Activated T-helper 1 cell treated with anti-CD3 and anti-CD28 coated beads, Interleukin-12 subunit alpha, Interleukin-12 subunit beta, Interleukin-2, Interleukin-4 antibody, amounts not matched to agents 30 ng/mL and 10 ng/mL and 1 ng/mL, durations not matched to agents 14 hours and 24 hours and 36 hours (primary cell): ENCODE data around the gene LRRN4CL. TPM values are rescaled to one million over a fixed set of nuclear protein-coding genes. Genes with fewer than 3 reads are reported as not detected.

Source experiments
- DNase-seq: peaks from one replicate; pipeline ENCODE4 v3.0.0; 2021; ENCODE audit warnings: low spot score
- H3K27ac Mint-ChIP-seq: one replicate; pipeline ENCODE4 v1.8.0; 2021; ENCODE audit warnings: mild to moderate bottlenecking, mixed read lengths
- H3K27me3 Mint-ChIP-seq: one replicate; pipeline ENCODE4 v1.8.0; 2022; ENCODE audit warnings: mild to moderate bottlenecking, moderate library complexity, mixed read lengths; ENCODE audit not compliant: insufficient read depth
- H3K36me3 Mint-ChIP-seq: one replicate; pipeline ENCODE4 v1.8.0; 2021; ENCODE audit warnings: low read depth, mixed read lengths
- H3K4me1 Mint-ChIP-seq: one replicate; pipeline ENCODE4 v1.8.0; 2021; ENCODE audit warnings: low read depth, mixed read lengths
- H3K4me3 Mint-ChIP-seq: one replicate; pipeline ENCODE4 v1.8.0; 2021; ENCODE audit warnings: mild to moderate bottlenecking, moderate library complexity, mixed read lengths
- H3K9me3 Mint-ChIP-seq: one replicate; pipeline ENCODE4 v1.8.0; 2021; ENCODE audit warnings: mixed read lengths
- intact Hi-C: fragments of 100-400 bp; cut with micrococcal nuclease; formaldehyde crosslinking; loops from one replicate; pipeline ENCODE4 v1.15.1; 2024
- total RNA-seq: library from RNA; stranded (reverse); gene quantifications from 2 replicates; pipeline ENCODE4 v1.2.3, GENCODE V29; 2022

The LRRN4CL gene
- total RNA-seq, 1 donor from 2014 or later: 0.26 TPM

DNA sequence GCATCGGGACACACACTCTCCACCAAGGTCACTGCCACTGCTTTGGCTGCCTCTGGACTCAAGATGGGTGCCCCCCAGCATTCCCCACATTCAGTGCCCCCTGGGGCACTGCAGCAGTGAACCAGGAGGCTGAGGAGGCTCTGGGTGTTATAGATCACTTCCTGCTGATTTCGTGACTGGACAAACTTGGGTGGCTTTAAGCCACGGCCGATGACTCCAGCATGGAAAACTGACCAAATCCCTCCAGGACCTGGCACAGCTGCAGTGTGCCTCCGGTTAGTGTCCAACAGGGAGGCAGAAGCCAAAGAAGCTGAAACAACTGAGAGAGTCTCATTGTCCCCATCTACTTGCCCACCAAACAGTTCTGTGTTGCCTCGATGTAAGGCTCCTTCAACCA is 41.7 kb downstream of the LRRN4CL start:
- intact Hi-C loops: no loop called here
- Mint-ChIP-seq H3K27ac (no peak overlapping the region), H3K36me3 (peaks cover 16% of the 10 kb centered on the region)

DNA sequence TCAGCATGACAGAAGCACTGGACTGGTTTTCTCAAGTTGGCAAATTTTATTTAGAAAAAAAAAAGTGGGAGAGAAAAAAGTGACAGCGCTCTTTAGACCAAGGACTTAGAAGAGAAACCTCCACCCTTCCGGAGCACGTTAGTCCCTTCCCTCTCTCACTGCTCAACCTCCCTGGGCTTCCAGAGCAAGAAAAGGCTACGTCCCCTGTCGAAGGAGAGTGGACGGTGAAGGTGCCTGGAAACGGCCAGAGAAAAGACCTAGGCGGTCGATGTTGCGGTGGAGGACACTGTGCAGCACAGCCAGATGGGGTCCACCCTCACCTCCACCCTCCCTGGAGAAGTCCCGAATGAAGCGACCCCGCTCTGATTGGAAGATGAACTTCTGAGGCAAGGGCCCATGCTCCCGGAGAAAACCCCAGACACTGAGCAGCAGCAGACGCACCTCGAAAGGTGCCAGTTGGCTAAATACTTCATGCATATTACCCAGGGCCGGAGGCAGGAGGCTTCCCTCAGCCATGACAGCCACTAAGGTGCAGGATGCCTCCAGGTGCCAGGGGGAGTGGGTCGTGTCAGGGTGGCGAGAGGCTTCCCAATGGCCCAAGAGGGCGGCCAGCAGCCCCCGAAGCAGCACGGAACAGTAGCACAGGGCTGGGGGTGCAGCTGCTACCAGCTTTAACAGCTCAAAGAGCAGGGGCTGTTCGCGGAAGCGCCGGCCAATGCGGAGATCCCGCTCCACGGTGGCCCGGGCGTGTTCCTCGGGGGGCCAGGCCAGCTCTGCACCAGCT is 42.3 kb downstream of the LRRN4CL start:
- Mint-ChIP-seq H3K4me1 (peaks cover 24% of the 10 kb centered on the region), H3K4me3 (peak overlapping the region; percentile 100), H3K27me3 (no peaks in the 10 kb centered on the region), H3K27ac (peak overlapping the region; percentile 98), H3K9me3 (no peaks in the 10 kb centered on the region), H3K36me3 (peaks cover 13% of the 10 kb centered on the region)
- intact Hi-C loops: loop anchor here (1.0 kb wide), 12 partner anchors 18 to 209 kb away; partner anchors contain the start of genes C11orf98, CSKMT, EML3 and HNRNPUL2
- no peak for DNase-seq

More for the DNA sequence above, 41.7 kb downstream of the LRRN4CL start:
- Mint-ChIP-seq H3K9me3 (no peaks in the 10 kb centered on the region), H3K27me3 (no peaks in the 10 kb centered on the region), H3K4me3 (peak overlapping the region; percentile 5), H3K4me1 (peaks cover 30% of the 10 kb centered on the region)
- DNase-seq: no peak

DNA sequence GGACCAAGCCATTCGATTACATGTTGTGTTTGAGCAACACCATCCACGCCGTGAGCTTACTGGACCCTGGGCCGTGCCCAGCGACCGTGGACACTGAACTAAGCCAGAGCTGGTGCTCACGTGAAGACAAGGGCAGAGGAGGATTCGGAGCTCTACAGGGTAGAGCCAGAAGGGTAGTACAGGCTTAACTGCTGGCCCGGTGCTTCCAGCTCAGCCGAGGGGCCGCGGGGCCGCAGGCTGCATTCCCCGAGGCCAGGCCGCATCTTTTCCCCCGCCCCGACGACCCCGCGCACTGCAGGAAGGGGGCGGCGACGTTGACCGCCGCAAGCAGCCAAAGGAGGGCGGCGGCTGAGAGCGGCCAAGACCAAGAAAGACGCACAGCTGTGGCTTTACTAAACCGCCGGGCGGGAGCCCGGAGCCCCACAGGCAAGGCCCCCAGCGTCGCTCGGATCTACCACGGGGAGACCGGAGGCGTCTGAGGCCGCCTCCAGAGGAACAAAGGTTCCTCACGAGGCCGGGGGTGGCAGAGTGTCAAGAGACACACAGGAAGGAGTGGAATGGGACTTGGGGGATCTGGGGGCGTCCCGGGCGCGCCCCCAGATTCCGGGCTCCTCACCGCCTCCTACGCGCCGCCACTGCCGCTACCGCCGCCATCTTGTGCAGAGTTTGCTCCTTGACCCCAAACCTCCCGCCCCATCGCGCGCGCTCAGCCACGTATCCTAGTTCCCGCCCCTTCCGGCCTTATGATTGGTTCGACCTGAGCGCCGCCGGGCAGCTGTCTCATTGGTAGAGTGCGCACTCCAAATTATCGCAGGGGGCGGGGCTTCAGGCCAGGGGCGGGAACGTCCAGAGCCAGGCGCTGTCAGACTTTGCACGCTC is 43.1 kb downstream of the LRRN4CL start, which contains the start of gene GANAB:
TSS of gene GANAB (minus strand) at position 668 of the 879 bp plus-strand sequence. CDS start at position 654, 14 bp downstream.
- H3K36me3 Mint-ChIP-seq: peaks cover 13% of the 10 kb centered on the region
- no peaks in the 10 kb centered on the region for H3K27me3 Mint-ChIP-seq
- H3K4me1 Mint-ChIP-seq: peaks cover 25% of the 10 kb centered on the region
- H3K27ac Mint-ChIP-seq: peak within 1 kb of the TSS; percentile 98
- DNase-seq: peak; percentile 97
- H3K4me3 Mint-ChIP-seq: peak within 1 kb of the TSS; percentile 100
- H3K9me3 Mint-ChIP-seq: no peaks in the 10 kb centered on the region
- intact Hi-C loops: loop anchor here (1.0 kb wide), 12 partner anchors 19 to 210 kb away; partner anchors contain the start of genes C11orf98, CSKMT, EML3 and HNRNPUL2

DNA sequence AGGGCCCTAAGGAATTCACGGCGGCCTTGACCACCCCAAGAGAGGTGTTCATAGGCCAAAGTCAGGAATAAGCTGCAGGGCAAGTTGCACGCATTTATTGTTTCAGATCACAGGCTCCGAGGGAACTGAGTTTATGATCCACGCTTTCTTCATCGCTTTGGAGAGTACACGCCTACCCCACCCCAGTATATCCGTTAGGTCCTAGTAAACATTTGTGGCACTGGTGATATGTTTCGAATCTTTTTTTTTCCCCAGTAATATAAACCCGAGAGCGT is 43.7 kb downstream of the LRRN4CL start:
- Mint-ChIP-seq H3K9me3 (no peaks in the 10 kb centered on the region), H3K4me1 (peaks cover 31% of the 10 kb centered on the region), H3K36me3 (peaks cover 15% of the 10 kb centered on the region), H3K4me3 (peak overlapping the region; percentile 100), H3K27me3 (no peaks in the 10 kb centered on the region), H3K27ac (peak overlapping the region; percentile 98)
- DNase-seq: no peak
- intact Hi-C loops: no loop called here

DNA sequence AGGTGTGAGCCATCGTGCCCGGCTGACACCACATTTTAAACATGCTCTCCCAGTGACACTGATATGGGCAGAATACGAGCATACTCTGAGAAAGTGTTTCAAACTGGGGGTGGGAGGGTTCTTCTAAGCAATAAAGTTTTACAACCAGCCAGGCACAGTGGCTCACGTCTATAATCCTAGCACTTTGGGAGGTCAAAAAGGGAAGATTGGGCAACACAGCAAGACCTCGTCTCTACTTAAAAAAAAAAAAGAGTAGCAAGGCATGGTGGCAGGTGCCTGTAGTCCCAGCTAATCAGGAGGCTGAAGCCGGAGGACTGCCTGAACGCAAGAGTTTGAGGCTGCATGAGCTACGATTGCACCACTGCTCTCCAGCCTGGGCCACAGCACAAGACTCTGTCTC is 45.1 kb downstream of the LRRN4CL start:
- Mint-ChIP-seq H3K4me3 (peak overlapping the region; percentile 71), H3K27me3 (no peaks in the 10 kb centered on the region), H3K9me3 (no peaks in the 10 kb centered on the region), H3K4me1 (peaks cover 39% of the 10 kb centered on the region), H3K27ac (no peak overlapping the region), H3K36me3 (peaks cover 20% of the 10 kb centered on the region)
- intact Hi-C loops: no loop called here
- no peak for DNase-seq

Other genes with a start within 250 kb of the LRRN4CL start
- 96.5 and 97.2 TPM in 2 replicates for gene AHNAK, start 142.7 kb downstream of the LRRN4CL start, total RNA-seq
- gene EEF1G, start 115.6 kb downstream of the LRRN4CL start, total RNA-seq: 1,154 and 1,169 TPM in 2 replicates
- gene TUT1, start 98.0 kb downstream of the LRRN4CL start, total RNA-seq: 38.7 and 40.7 TPM in 2 replicates
- 224 and 230 TPM in 2 replicates for gene MTA2, start 87.7 kb downstream of the LRRN4CL start, total RNA-seq
- 164 and 167 TPM in 2 replicates for gene EML3, start 76.8 kb downstream of the LRRN4CL start, total RNA-seq
- gene ROM1, start 76.3 kb downstream of the LRRN4CL start, total RNA-seq: 2.5 and 3.2 TPM in 2 replicates
- gene B3GAT3, start 67.5 kb downstream of the LRRN4CL start, total RNA-seq: 93.8 and 94.3 TPM in 2 replicates
- gene GANAB, start 42.9 kb downstream of the LRRN4CL start, total RNA-seq: 238 and 255 TPM in 2 replicates
- 39.2 and 40.4 TPM in 2 replicates for gene INTS5, start 36.2 kb downstream of the LRRN4CL start, total RNA-seq
- gene C11orf98, start 24.3 kb downstream of the LRRN4CL start, total RNA-seq: 146 and 151 TPM in 2 replicates
- 65.0 and 69.4 TPM in 2 replicates for gene CSKMT, start 24.2 kb downstream of the LRRN4CL start, total RNA-seq
- 8.9 and 11.4 TPM in 2 replicates for gene UQCC3, start 17.9 kb downstream of the LRRN4CL start, total RNA-seq
- gene LBHD1, start 17.3 kb downstream of the LRRN4CL start, total RNA-seq: 23.4 and 24.3 TPM in 2 replicates
- gene UBXN1, start 10.5 kb downstream of the LRRN4CL start, total RNA-seq: 125 and 128 TPM in 2 replicates
- gene BSCL2, start 17.9 kb upstream of the LRRN4CL start, total RNA-seq: 34.0 and 34.6 TPM in 2 replicates
- gene GNG3, start 18.1 kb upstream of the LRRN4CL start, total RNA-seq: not detected in 2 replicates
- 53.0 and 55.2 TPM in 2 replicates for gene HNRNPUL2, start 37.9 kb upstream of the LRRN4CL start, total RNA-seq
- 36.4 and 38.0 TPM in 2 replicates for gene TTC9C, start 39.0 kb upstream of the LRRN4CL start, total RNA-seq
- 8.7 and 9.1 TPM in 2 replicates for gene ZBTB3, start 64.6 kb upstream of the LRRN4CL start, total RNA-seq
- gene POLR2G, start 72.0 kb upstream of the LRRN4CL start, total RNA-seq: 145 and 148 TPM in 2 replicates
- gene TAF6L, start 81.9 kb upstream of the LRRN4CL start, total RNA-seq: 19.4 and 20.7 TPM in 2 replicates
- gene TMEM179B, start 97.9 kb upstream of the LRRN4CL start, total RNA-seq: 40.6 and 43.0 TPM in 2 replicates
- gene TMEM223, start 102.5 kb upstream of the LRRN4CL start, total RNA-seq: 14.3 and 16.0 TPM in 2 replicates
- gene NXF1, start 115.9 kb upstream of the LRRN4CL start, total RNA-seq: 155 and 158 TPM in 2 replicates
- gene STX5, start 142.5 kb upstream of the LRRN4CL start, total RNA-seq: 34.2 and 39.9 TPM in 2 replicates
- gene TEX54, start 143.3 kb upstream of the LRRN4CL start, total RNA-seq: 1.2 and 1.3 TPM in 2 replicates
- gene WDR74, start 150.1 kb upstream of the LRRN4CL start, total RNA-seq: 156 and 161 TPM in 2 replicates
- gene SLC3A2, start 191.4 kb upstream of the LRRN4CL start, total RNA-seq: 397 and 399 TPM in 2 replicates
- not detected in 2 replicates for gene CHRM1, start 231.8 kb upstream of the LRRN4CL start, total RNA-seq